A549 (cell line): Measurements from ENCODE around the gene PAX9. TPM values are rescaled to one million over a fixed set of nuclear protein-coding genes. Genes with fewer than 3 reads are reported as not detected.
A peak's percentile ranks its signal among the peaks of the same experiment; 100 is the strongest.

Experiments
- ATAC-seq, 2 experiments: fragments of 200-7000 bp in 1 of 2; fragments of >200 bp in 1 of 2; cut with Nextera tagmentation in 1 of 2; cut with Tn5 transposase in 1 of 2; 3 replicates each; pipeline versions ENCODE4 v1.8.0 to v1.9.1; 2018 to 2020; ENCODE audit warnings: mild to moderate bottlenecking in 1 of 2, moderate library complexity in 1 of 2
- CTCF ChIA-PET: fragments of 300-600 bp; sonication (Branson Sonifier 250); formaldehyde crosslinking; extraction: SDS; loops from one replicate; lab custom pipeline; 2021; ENCODE audit warnings: antibody characterized with exemption, inconsistent platforms; lab: Yijun Ruan, JAX
- POLR2A ChIA-PET: fragments of 350-600 bp; formaldehyde crosslinking; extraction: SDS; loops from one replicate; lab custom pipeline; 2021; ENCODE audit warnings: antibody characterized with exemption, inconsistent platforms; lab: Yijun Ruan, JAX
- DNase-seq, 2 experiments: peaks; one replicate each; pipeline versions ENCODE4 v3.0.0 to v3.0.0-alpha.2; 2011 to 2016; ENCODE audit warnings: low read depth in 1 of 2, low spot score in 1 of 2
- FAIRE-seq: peaks from 2 replicates; lab custom pipeline; 2011; peaks lifted over from hg19 to GRCh38; lab: Jason Lieb, UNC
- H3K27ac ChIP-seq, 2 experiments: fragments of >200 bp; sonication (Bioruptor Twin); formaldehyde crosslinking; 3 replicates each; pipeline ENCODE4 v1.5.1; 2016 to 2017
- H3K4me1 ChIP-seq: fragments of >200 bp; sonication (Bioruptor Twin); formaldehyde crosslinking; 3 replicates; pipeline ENCODE4 v1.6.1; 2016
- H3K4me2 ChIP-seq: fragments of >200 bp; sonication (Bioruptor Twin); formaldehyde crosslinking; 3 replicates; pipeline ENCODE4 v1.6.1; 2016
- H3K4me3 ChIP-seq: fragments of >200 bp; sonication (Bioruptor Twin); formaldehyde crosslinking; 3 replicates; pipeline ENCODE4 v1.5.1; 2016
- H3K9me3 ChIP-seq: fragments of >200 bp; sonication (Bioruptor Twin); formaldehyde crosslinking; 3 replicates; pipeline ENCODE4 v1.6.1; 2016
- BHLHE40 ChIP-seq: IDR thresholded peaks from 2 replicates; pipeline ENCODE4 v1.6.1; 2012; ENCODE audit warnings: low read depth, low read length, inconsistent platforms
- CBX8 ChIP-seq: fragments of 200-600 bp; sonication (generic); IDR thresholded peaks from 2 replicates; pipeline ENCODE4 v1.6.1; 2016
- CEBPB ChIP-seq, 2 experiments: fragments of >200 bp in 1 of 2; sonication (Bioruptor Twin) in 1 of 2; formaldehyde crosslinking in 1 of 2; IDR thresholded peaks; 2 replicates each; pipeline ENCODE4 v1.6.1; 2012 to 2016
- CHD2 ChIP-seq: fragments of 150-350 bp; IDR thresholded peaks from 2 replicates; pipeline ENCODE4 v1.6.1; 2014; ENCODE audit warnings: low read length; ENCODE audit not compliant: partially characterized antibody
- EHF ChIP-seq: fragments of 250-450 bp; sonication (Bioruptor Pico); IDR thresholded peaks from 2 replicates; pipeline ENCODE4 v1.5.0; 2020; ENCODE audit warnings: mild to moderate bottlenecking
- EHMT2 ChIP-seq: fragments of 200-600 bp; sonication (generic); IDR thresholded peaks from 2 replicates; pipeline ENCODE4 v1.6.1; 2016; ENCODE audit warnings: antibody characterized with exemption, low read depth, mild to moderate bottlenecking, moderate library complexity
- ESRRA ChIP-seq: fragments of 150-350 bp; IDR thresholded peaks from 2 replicates; pipeline ENCODE4 v1.6.1; 2014; ENCODE audit warnings: mild to moderate bottlenecking, low read length, borderline replicate concordance
- FOSB ChIP-seq: fragments of 250-450 bp; sonication (Bioruptor Pico); IDR thresholded peaks from 2 replicates; pipeline ENCODE4 v1.5.0; 2020; ENCODE audit warnings: mild to moderate bottlenecking, moderate library complexity
- FOSL2 ChIP-seq, 2 experiments: fragments of 450-650 bp in 1 of 2; fragments of >200 bp in 1 of 2; sonication (Bioruptor Twin) in 1 of 2; formaldehyde crosslinking; IDR thresholded peaks; 2 replicates each; pipeline versions ENCODE4 v1.5.0 to v1.6.1; 2016 to 2020; ENCODE audit warnings: mild to moderate bottlenecking in 1 of 2, moderate library complexity in 1 of 2
- FOXS1 ChIP-seq: fragments of 250-450 bp; sonication (Bioruptor Pico); IDR thresholded peaks from 2 replicates; pipeline ENCODE4 v1.5.0; 2020; ENCODE audit warnings: mild to moderate bottlenecking, moderate library complexity
- HEYL ChIP-seq: fragments of 250-450 bp; sonication (Bioruptor Pico); IDR thresholded peaks from 2 replicates; pipeline ENCODE4 v1.8.0; 2021; ENCODE audit warnings: mild to moderate bottlenecking, moderate library complexity
- HOXB5 ChIP-seq: fragments of 250-450 bp; sonication (Bioruptor Pico); IDR thresholded peaks from 2 replicates; pipeline ENCODE4 v1.5.0; 2020; ENCODE audit warnings: mild to moderate bottlenecking, moderate library complexity
- JUNB ChIP-seq: fragments of >200 bp; sonication (Bioruptor Twin); formaldehyde crosslinking; IDR thresholded peaks from 2 replicates; pipeline ENCODE4 v1.6.1; 2016
- MAFK ChIP-seq: fragments of 450-650 bp; IDR thresholded peaks from 2 replicates; pipeline ENCODE4 v1.6.1; 2014; ENCODE audit not compliant: partially characterized antibody
- MAZ ChIP-seq: fragments of 150-350 bp; IDR thresholded peaks from 2 replicates; pipeline ENCODE4 v1.6.1; 2014; ENCODE audit warnings: antibody characterized with exemption, low read depth, low read length, borderline replicate concordance
- NR3C1 ChIP-seq: fragments of >200 bp; sonication (Bioruptor Twin); formaldehyde crosslinking; IDR thresholded peaks from 3 replicates; pipeline ENCODE4 v1.6.1; 2017
- POLR2A ChIP-seq: IDR thresholded peaks from 2 replicates; pipeline ENCODE4 v1.6.1; 2012; ENCODE audit warnings: mild to moderate bottlenecking, low read length
- RCOR1 ChIP-seq: fragments of 150-350 bp; IDR thresholded peaks from 2 replicates; pipeline ENCODE4 v1.6.1; 2014; ENCODE audit warnings: antibody characterized with exemption, low read length, low read depth
- RNF2 ChIP-seq: fragments of 200-600 bp; sonication (generic); IDR thresholded peaks from 2 replicates; pipeline ENCODE4 v1.6.1; 2016; ENCODE audit warnings: low read depth, mild to moderate bottlenecking, antibody characterized with exemption, moderate library complexity, borderline replicate concordance
- SMC3 ChIP-seq: fragments of >200 bp; sonication (Bioruptor Twin); formaldehyde crosslinking; IDR thresholded peaks from 3 replicates; pipeline ENCODE4 v1.6.1; 2018; ENCODE audit warnings: inconsistent platforms
- SREBF2 ChIP-seq: fragments of 450-650 bp; IDR thresholded peaks from 2 replicates; pipeline ENCODE4 v1.6.1; 2014; ENCODE audit warnings: mild to moderate bottlenecking, moderate library complexity
- ZFP36 ChIP-seq: fragments of 450-650 bp; IDR thresholded peaks from 2 replicates; pipeline ENCODE4 v1.6.1; 2014; ENCODE audit warnings: borderline replicate concordance; ENCODE audit not compliant: partially characterized antibody
- WGBS: methylation state at CpG from one replicate; pipeline ENCODE4 v1.1.6; 2017; ENCODE audit errors: missing lambda C conversion rate; 5-methylcytosine and 5-hydroxymethylcytosine counted together
- polyA plus RNA-seq, 4 experiments: library from polyadenylated mRNA; depleted of rRNA in 3 of 4; stranded (reverse); fragments of >200 nt; fragmentation: RNase III in 1 of 4; extraction: RNeasy Plus Mini Kit Qiagen cat#74134 plus additional on column Dnase treatment in 1 of 4; gene quantifications; 2 replicates in 3 of 4; 3 replicates in 1 of 4; pipeline ENCODE4 v1.2.3, GENCODE V29; 2011 to 2017
- TF ChIP-seq, protein P1 (sequence below): fragments of 250-450 bp; sonication (Bioruptor Pico); IDR thresholded peaks from 2 replicates; pipeline ENCODE4 v1.5.0; 2021; ENCODE audit warnings: mild to moderate bottlenecking, moderate library complexity, borderline replicate concordance
- TF ChIP-seq, protein P2 (sequence below): IDR thresholded peaks from 2 replicates; pipeline ENCODE4 v1.6.1; 2012
- TF ChIP-seq, protein P3 (sequence below): fragments of 250-450 bp; sonication (Bioruptor Pico); IDR thresholded peaks from 2 replicates; pipeline ENCODE4 v1.5.0; 2020; ENCODE audit warnings: low read depth, mild to moderate bottlenecking, moderate library complexity

The PAX9 gene
- polyA plus RNA-seq, 2 of the 4 experiments (the other 2 are of a cell fraction): 0.75 to 1.8 TPM

DNA sequence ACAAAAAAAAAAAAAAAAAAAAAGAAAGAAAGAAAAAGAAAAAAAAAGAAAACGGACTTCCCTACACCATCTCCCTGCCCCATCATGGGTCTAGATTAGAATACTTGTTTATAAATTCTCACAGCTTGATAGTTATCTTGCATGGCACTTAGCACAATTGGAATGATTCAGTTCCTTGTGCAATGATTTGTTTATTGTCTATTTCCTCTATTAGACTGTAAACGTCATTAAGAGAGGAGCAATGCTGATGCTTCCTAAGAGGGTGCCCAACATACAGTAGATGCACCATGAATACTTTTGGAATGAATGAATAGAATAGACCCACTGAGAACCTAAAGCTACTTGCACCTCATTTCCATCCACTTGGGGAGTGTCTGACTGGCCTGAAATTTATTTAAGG is 40.8 kb downstream of the PAX9 start:
- FAIRE-seq (no peak), ATAC-seq (no peak), DNase-seq (no peak)
- CTCF ChIA-PET: interaction anchor here (0.9 kb wide), 1 partner anchor 11 kb away, joined by 3 read pairs; no protein-coding TSS in a partner anchor
- Histone ChIP-seq H3K4me1 (no peaks in the 10 kb centered on the region), H3K27ac (no peak overlapping the region), H3K9me3 (no peaks in the 10 kb centered on the region), H3K4me2 (no peak overlapping the region), H3K4me3 (no peak overlapping the region)
- 8% methylated on average over 2 of the region's 2 CpGs for WGBS
- POLR2A ChIA-PET: no interaction called here
- TF ChIP-seq FOXS1 (CRISPR knock-in tag) (no peak), CHD2 (no peak), EHMT2 (no peak), ESRRA (no peak)
- TF ChIP-seq, protein P1, sequence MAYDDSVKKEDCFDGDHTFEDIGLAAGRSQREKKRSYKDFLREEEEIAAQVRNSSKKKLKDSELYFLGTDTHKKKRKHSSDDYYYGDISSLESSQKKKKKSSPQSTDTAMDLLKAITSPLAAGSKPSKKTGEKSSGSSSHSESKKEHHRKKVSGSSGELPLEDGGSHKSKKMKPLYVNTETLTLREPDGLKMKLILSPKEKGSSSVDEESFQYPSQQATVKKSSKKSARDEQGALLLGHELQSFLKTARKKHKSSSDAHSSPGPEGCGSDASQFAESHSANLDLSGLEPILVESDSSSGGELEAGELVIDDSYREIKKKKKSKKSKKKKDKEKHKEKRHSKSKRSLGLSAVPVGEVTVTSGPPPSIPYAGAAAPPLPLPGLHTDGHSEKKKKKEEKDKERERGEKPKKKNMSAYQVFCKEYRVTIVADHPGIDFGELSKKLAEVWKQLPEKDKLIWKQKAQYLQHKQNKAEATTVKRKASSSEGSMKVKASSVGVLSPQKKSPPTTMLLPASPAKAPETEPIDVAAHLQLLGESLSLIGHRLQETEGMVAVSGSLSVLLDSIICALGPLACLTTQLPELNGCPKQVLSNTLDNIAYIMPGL (CRISPR knock-in tag): no peak
- TF ChIP-seq, all 56 proteins: peak for 0

DNA sequence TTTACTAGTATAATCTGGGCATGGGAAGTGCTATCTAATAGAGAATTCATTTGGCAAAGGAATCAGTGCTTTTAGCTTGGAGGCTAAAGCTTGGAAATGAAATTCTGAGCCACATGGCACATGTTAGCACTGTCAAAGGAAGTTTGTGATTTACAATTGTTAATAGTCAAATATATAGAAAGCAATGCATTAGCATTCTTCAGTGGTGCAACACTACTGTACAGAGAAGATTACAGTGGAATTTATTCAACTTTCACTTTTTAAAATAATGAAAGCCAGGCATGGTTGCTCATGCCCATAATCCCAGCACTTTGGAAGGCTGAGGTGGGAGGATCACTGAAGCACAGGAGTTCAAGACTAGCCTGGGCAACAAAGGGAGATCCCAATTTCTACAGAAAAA is 45.9 kb downstream of the PAX9 start:
- no peak for ATAC-seq
- ChIA-PET CTCF (interaction anchor here (1.1 kb wide), 1 partner anchor 11 kb away, joined by 3 read pairs; no protein-coding TSS in a partner anchor), POLR2A (no interaction called here)
- no peak for DNase-seq
- FAIRE-seq: no peak
- H3K9me3 ChIP-seq: no peaks in the 10 kb centered on the region
- no peak overlapping the region for H3K4me2 ChIP-seq
- TF ChIP-seq HOXB5 (CRISPR knock-in tag) (no peak), CHD2 (no peak), FOSL2 (IDR thresholded peaks at IDR 0.05) (no peak), FOSL2 (CRISPR knock-in tag; IDR thresholded peaks at IDR 0.05) (no peak), RNF2 (no peak), ESRRA (no peak)
- TF ChIP-seq, protein P1 (CRISPR knock-in tag): no peak
- H3K4me1 ChIP-seq: no peaks in the 10 kb centered on the region
- H3K27ac ChIP-seq: no peak overlapping the region
- H3K4me3 ChIP-seq: no peak overlapping the region

DNA sequence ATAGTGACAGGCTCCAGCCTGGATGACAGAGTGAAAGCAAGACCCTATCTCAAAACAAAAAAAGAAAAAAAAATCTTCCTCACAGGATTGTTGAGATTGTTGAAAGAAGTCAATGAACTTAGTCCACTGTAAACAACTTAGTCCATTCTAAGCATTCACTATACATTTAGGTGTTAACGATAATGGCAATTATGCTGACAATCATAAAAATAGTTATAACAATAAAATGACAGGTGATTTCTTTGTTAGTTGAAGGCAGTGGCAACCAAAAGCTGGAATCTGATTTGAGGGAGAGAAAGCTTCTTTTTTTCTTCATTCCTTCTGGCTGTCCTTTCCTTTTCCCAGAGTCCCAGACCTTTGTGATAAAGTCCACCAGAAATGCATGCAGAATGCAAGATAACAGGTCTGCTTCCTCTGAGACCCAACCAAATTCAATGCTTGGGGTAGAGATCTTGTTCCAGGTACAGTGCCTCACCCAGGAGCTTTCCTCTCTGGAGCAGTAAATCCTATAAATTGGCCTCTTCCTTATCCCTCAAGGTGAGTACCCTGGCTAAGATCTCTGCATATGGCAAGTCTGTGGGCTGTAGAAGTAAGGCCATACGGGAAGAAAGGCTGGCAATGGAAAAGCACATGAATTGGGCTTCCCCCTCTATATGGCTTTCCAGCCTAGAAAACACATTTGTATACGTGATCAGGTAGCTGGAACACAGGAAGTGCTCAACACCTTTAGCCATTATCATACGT is 52.5 kb downstream of the PAX9 start:
- H3K9me3 ChIP-seq: no peaks in the 10 kb centered on the region
- H3K4me3 ChIP-seq: no peak overlapping the region
- 54% methylated on average over 4 of the region's 4 CpGs for WGBS
- H3K4me1 ChIP-seq: no peaks in the 10 kb centered on the region
- FAIRE-seq (no peak), DNase-seq (no peak), ATAC-seq (no peak)
- CTCF ChIA-PET: no interaction called here
- no peak overlapping the region for H3K4me2 ChIP-seq
- POLR2A ChIA-PET: no interaction called here
- no peak overlapping the region for H3K27ac ChIP-seq
- TF ChIP-seq CEBPB (IDR thresholded peaks at IDR 0.05) (no peak), MAFK (peak; percentile 76)
- TF ChIP-seq, all 56 proteins: peak for 1

DNA sequence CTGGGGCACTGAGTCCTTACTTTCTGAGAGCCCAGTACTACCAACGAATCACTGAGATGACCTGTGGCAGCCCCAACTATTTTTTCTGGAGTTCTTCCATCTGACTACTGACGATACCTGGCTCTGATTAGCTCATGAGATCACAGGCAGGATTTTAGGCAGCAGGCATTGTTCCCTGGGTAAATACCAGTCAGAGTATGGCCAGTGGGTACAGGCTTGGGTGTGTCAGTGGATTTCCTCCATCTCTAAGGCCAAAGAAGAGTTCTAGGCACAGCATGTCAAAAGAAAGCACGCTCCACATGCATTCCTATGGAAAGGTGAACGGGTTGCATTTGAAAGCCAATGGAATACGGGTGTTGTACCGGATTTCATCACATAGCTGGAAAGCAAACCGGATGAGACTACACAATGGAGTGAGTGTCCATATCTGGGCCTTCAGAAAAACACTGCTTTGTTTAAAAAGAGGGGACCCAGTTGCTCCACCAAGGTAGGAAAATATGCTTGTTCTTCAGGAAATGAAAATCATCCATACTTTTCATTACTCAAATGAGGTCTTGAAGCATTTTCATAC is 55.0 kb downstream of the PAX9 start:
- POLR2A ChIA-PET: no interaction called here
- FAIRE-seq (no peak), DNase-seq (no peak)
- TF ChIP-seq FOSB (no peak), NR3C1 (no peak), POLR2A (no peak), CBX8 (no peak), ZFP36 (no peak), JUNB (no peak), MAZ (no peak), FOXS1 (CRISPR knock-in tag) (no peak), HEYL (CRISPR knock-in tag) (no peak), RCOR1 (no peak), MAFK (no peak), BHLHE40 (no peak), SMC3 (no peak), SREBF2 (no peak), EHF (no peak)
- TF ChIP-seq, protein P2, sequence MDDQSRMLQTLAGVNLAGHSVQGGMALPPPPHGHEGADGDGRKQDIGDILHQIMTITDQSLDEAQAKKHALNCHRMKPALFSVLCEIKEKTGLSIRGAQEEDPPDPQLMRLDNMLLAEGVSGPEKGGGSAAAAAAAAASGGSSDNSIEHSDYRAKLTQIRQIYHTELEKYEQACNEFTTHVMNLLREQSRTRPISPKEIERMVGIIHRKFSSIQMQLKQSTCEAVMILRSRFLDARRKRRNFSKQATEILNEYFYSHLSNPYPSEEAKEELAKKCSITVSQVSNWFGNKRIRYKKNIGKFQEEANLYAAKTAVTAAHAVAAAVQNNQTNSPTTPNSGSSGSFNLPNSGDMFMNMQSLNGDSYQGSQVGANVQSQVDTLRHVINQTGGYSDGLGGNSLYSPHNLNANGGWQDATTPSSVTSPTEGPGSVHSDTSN: no peak
- TF ChIP-seq, protein P3, sequence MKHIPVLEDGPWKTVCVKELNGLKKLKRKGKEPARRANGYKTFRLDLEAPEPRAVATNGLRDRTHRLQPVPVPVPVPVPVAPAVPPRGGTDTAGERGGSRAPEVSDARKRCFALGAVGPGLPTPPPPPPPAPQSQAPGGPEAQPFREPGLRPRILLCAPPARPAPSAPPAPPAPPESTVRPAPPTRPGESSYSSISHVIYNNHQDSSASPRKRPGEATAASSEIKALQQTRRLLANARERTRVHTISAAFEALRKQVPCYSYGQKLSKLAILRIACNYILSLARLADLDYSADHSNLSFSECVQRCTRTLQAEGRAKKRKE: no peak

More for the DNA sequence above, 55.0 kb downstream of the PAX9 start:
- H3K4me1 ChIP-seq: no peaks in the 10 kb centered on the region
- no peak overlapping the region for H3K27ac ChIP-seq
- ATAC-seq: no peak
- H3K4me2 ChIP-seq: no peak overlapping the region
- no peaks in the 10 kb centered on the region for H3K9me3 ChIP-seq
- 53% methylated on average over 7 of the region's 7 CpGs for WGBS
- no peak overlapping the region for H3K4me3 ChIP-seq
- CTCF ChIA-PET: interaction anchor here (0.5 to 1.6 kb wide), 3 partner anchors 31 to 433 kb away, joined by 3 to 4 read pairs (median 3); no protein-coding TSS in a partner anchor
